SK-N-SH (cell line): ENCODE results near the gene FDXACB1. TPM values are rescaled to one million over a fixed set of nuclear protein-coding genes. Genes with fewer than 3 reads are reported as not detected.
A peak's percentile ranks its signal among the peaks of the same experiment; 100 is the strongest.

Experiments
- CTCF ChIA-PET: fragments of 300-600, 350-600 bp; formaldehyde crosslinking; extraction: SDS; loops from one replicate; lab custom pipeline; 2021; lab: Yijun Ruan, JAX
- POLR2A ChIA-PET: fragments of 350-600 bp; sonication (Branson Sonifier 250); formaldehyde crosslinking; extraction: SDS; loops from one replicate; lab custom pipeline; 2020; ENCODE audit warnings: antibody characterized with exemption, inconsistent platforms; lab: Yijun Ruan, JAX
- DNase-seq: peaks from one replicate; pipeline ENCODE4 v3.0.0; 2012
- H2AFZ ChIP-seq: fragments of 200-600 bp; sonication (generic); 2 replicates; pipeline ENCODE4 v1.8.1; 2016; ENCODE audit warnings: antibody characterized with exemption, mild to moderate bottlenecking, low read depth
- H3F3A ChIP-seq: fragments of 200-600 bp; sonication (generic); replicated peaks from 2 replicates; pipeline ENCODE3; 2016; ENCODE audit warnings: antibody characterized with exemption, mild to moderate bottlenecking; ENCODE audit not compliant: insufficient read depth
- H3K27ac ChIP-seq, 2 experiments: fragments of 200-500 bp in 1 of 2; fragments of 200-600 bp in 1 of 2; sonication (Bioruptor generic) in 1 of 2; sonication (generic), shearing (Covaris generic) in 1 of 2; 2 replicates each; pipeline versions ENCODE4 v1.5.1 to v1.6.1; 2014 to 2016; ENCODE audit warnings: low read depth in 2 of 2, inconsistent platforms in 1 of 2, low read length in 1 of 2, mild to moderate bottlenecking in 1 of 2, mixed read lengths in 1 of 2
- H3K27me3 ChIP-seq: fragments of 200-600 bp; sonication (generic), shearing (Covaris generic); 2 replicates; pipeline ENCODE4 v1.6.1; 2016; ENCODE audit warnings: mixed run types; ENCODE audit not compliant: insufficient read depth
- H3K36me3 ChIP-seq, 2 experiments: fragments of 200-500 bp in 1 of 2; fragments of 200-600 bp in 1 of 2; sonication (Bioruptor generic) in 1 of 2; sonication (generic) in 1 of 2; replicated peaks in 1 of 2; 2 replicates each; pipeline versions ENCODE3 to v1.5.1; 2014 to 2016; ENCODE audit warnings: low read length in 1 of 2, mild to moderate bottlenecking in 1 of 2; ENCODE audit not compliant: insufficient read depth in 2 of 2, control insufficient read depth in 1 of 2
- H3K4me1 ChIP-seq, 2 experiments: fragments of 200-500 bp in 1 of 2; fragments of 200-600 bp in 1 of 2; sonication (Bioruptor generic) in 1 of 2; sonication (generic), shearing (Covaris generic) in 1 of 2; 2 replicates each; pipeline versions ENCODE4 v1.5.1 to v1.6.1; 2014 to 2016; ENCODE audit warnings: low read depth in 1 of 2, low read length in 1 of 2, mixed run types in 1 of 2; ENCODE audit not compliant: insufficient read depth in 2 of 2, control insufficient read depth in 1 of 2
- H3K4me2 ChIP-seq: fragments of 200-600 bp; sonication (generic), shearing (Covaris generic); 2 replicates; pipeline ENCODE4 v1.6.1; 2017; ENCODE audit warnings: mixed run types
- H3K4me3 ChIP-seq, 2 experiments: fragments of 200-500 bp in 1 of 2; fragments of 200-600 bp in 1 of 2; sonication (Bioruptor generic) in 1 of 2; sonication (generic), shearing (Covaris generic) in 1 of 2; 2 replicates each; pipeline versions ENCODE4 v1.5.1 to v1.8.1; 2014 to 2016; ENCODE audit warnings: low read depth in 2 of 2, inconsistent platforms in 1 of 2, low read length in 1 of 2, mild to moderate bottlenecking in 1 of 2, mixed read lengths in 1 of 2, moderate library complexity in 1 of 2
- H3K79me2 ChIP-seq: fragments of 200-600 bp; sonication (generic); 2 replicates; pipeline ENCODE4 v1.8.1; 2017; ENCODE audit warnings: mild to moderate bottlenecking; ENCODE audit not compliant: insufficient read depth
- H3K9ac ChIP-seq: fragments of 200-600 bp; sonication (generic); 2 replicates; pipeline ENCODE4 v1.6.1; 2017; ENCODE audit warnings: mixed run types
- H3K9me2 ChIP-seq: fragments of 200-600 bp; sonication (generic); 2 replicates; pipeline ENCODE4 v1.6.1; 2017; ENCODE audit warnings: mixed run types
- H3K9me3 ChIP-seq: fragments of 200-600 bp; sonication (generic); 2 replicates; pipeline ENCODE4 v1.6.1; 2017; ENCODE audit warnings: mixed run types, mild to moderate bottlenecking, moderate library complexity
- H4K20me1 ChIP-seq: fragments of 200-600 bp; sonication (generic); 2 replicates; pipeline ENCODE4 v1.6.1; 2017; ENCODE audit warnings: mild to moderate bottlenecking, mixed run types; ENCODE audit not compliant: insufficient read depth
- CHD2 ChIP-seq: fragments of 150-350 bp; IDR thresholded peaks from 2 replicates; pipeline ENCODE4 v1.6.1; 2018; ENCODE audit warnings: low read length; ENCODE audit not compliant: partially characterized antibody
- EP300 ChIP-seq, 2 experiments: IDR thresholded peaks; 2 replicates each; pipeline versions ENCODE4 v1.4.0 to v1.6.1; 2012; ENCODE audit warnings: borderline replicate concordance in 1 of 2, low read depth in 1 of 2, low read length in 1 of 2
- GABPA ChIP-seq: IDR thresholded peaks from 2 replicates; pipeline ENCODE4 v1.4.0; 2012; ENCODE audit warnings: low read depth, mild to moderate bottlenecking
- GATA2 ChIP-seq: sonication (generic); formaldehyde crosslinking; IDR thresholded peaks from 2 replicates; pipeline ENCODE4 v1.5.0; 2020; ENCODE audit warnings: mild to moderate bottlenecking, missing genetic modification reagents
- JUND ChIP-seq: IDR thresholded peaks from 2 replicates; pipeline ENCODE4 v1.4.0; 2012
- MXI1 ChIP-seq: IDR thresholded peaks from 2 replicates; pipeline ENCODE4 v1.6.1; 2012; ENCODE audit warnings: mild to moderate bottlenecking, low read depth, low read length, improper control_type of control experiment
- NFIC ChIP-seq: IDR thresholded peaks from 2 replicates; pipeline ENCODE4 v1.4.0; 2012; ENCODE audit warnings: borderline replicate concordance
- RAD21 ChIP-seq: IDR thresholded peaks from 2 replicates; pipeline ENCODE4 v1.6.1; 2012; ENCODE audit warnings: mild to moderate bottlenecking, low read length
- RCOR1 ChIP-seq: fragments of 150-350 bp; IDR thresholded peaks from 2 replicates; pipeline ENCODE4 v1.6.1; 2017; ENCODE audit warnings: antibody characterized with exemption, low read length
- RFX5 ChIP-seq: IDR thresholded peaks from 2 replicates; pipeline ENCODE4 v1.6.1; 2012; ENCODE audit warnings: mild to moderate bottlenecking, improper control_type of control experiment, low read length
- TAF1 ChIP-seq: IDR thresholded peaks from 2 replicates; pipeline ENCODE4 v1.6.1; 2012; ENCODE audit warnings: low read depth, mild to moderate bottlenecking, low read length, moderate library complexity, borderline replicate concordance
- TCF12 ChIP-seq: IDR thresholded peaks from 2 replicates; pipeline ENCODE4 v1.4.0; 2012
- USF2 ChIP-seq: fragments of 150-350 bp; IDR thresholded peaks from 2 replicates; pipeline ENCODE4 v1.6.1; 2017; ENCODE audit warnings: antibody characterized with exemption, low read length, low read depth, borderline replicate concordance
- WGBS: methylation state at CpG from one replicate; pipeline ENCODE4 v1.1.6; 2017; ENCODE audit warnings: low lambda C conversion rate; 5-methylcytosine and 5-hydroxymethylcytosine counted together
- polyA plus RNA-seq, 3 experiments: library from polyadenylated mRNA; depleted of rRNA; stranded (reverse); fragments of >200 nt; gene quantifications; 2 replicates each; pipeline ENCODE4 v1.2.3, GENCODE V29; 2012
- TF ChIP-seq, protein P1 (sequence below): IDR thresholded peaks from 2 replicates; pipeline ENCODE4; 2012
- TF ChIP-seq, protein P2 (sequence below): fragments of 150-350 bp; IDR thresholded peaks from 2 replicates; pipeline ENCODE4 v1.6.1; 2016; ENCODE audit warnings: mild to moderate bottlenecking, low read depth, low read length

Gene FDXACB1
- polyA plus RNA-seq, 1 of the 3 experiments (the other 2 are of a cell fraction): 2.8 TPM

DNA sequence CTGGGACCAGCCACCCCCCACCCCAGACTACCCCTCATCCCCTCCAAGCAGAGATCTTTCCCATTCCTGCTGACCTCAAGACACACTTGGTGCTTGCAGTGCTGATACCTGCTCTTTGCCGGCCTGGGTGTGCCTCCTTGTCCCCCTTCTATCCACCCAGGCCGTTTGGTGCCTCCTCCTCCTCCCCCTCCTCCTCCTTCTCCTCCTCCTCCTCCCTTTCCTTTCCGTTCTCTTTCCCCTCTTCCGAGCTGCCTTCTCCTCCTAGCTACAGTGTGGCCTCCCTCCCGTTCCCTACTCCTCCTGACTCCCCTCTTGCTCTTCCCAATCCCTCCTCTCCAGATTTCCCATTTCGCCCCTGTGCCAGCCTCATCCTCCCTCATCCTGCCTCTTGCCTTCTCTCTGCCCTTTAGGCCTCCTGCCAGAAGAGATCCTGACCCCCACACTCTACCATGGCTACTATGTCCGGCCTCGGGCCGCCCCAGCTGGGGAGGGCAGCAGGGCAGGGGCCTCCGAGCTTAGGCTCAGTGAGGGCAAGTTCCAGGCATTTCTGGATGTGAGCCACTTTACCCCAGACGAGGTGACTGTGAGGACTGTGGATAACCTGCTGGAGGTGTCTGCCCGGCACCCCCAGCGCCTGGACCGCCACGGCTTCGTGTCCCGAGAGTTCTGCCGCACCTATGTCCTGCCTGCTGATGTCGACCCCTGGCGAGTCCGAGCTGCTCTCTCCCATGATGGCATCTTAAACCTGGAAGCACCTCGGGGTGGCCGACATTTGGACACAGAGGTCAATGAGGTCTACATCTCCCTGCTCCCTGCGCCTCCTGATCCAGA lies 34.3 kb upstream of the FDXACB1 start:
- Histone ChIP-seq H3K4me3 (no peak overlapping the region), H3K36me3 (no peaks in the 10 kb centered on the region), H3K4me1 (peaks cover 6 to 7% of the 10 kb centered on the region in 2 experiments; a peak in 2 of 4 replicates), H3K27ac (no peak overlapping the region), H2AFZ (no peak overlapping the region), H3F3A (no peaks in the 10 kb centered on the region), H3K4me2 (no peak overlapping the region), H4K20me1 (no peaks in the 10 kb centered on the region), H3K9me3 (no peaks in the 10 kb centered on the region), H3K27me3 (no peaks in the 10 kb centered on the region), H3K9ac (no peak overlapping the region), H3K9me2 (no peaks in the 10 kb centered on the region), H3K79me2 (no peaks in the 10 kb centered on the region)
- CTCF ChIA-PET: interaction anchor here (1.0 to 1.3 kb wide), 3 partner anchors 11 to 367 kb away, joined by 3 to 5 read pairs (median 3); no protein-coding TSS in a partner anchor
- 69% methylated on average over 12 of the region's 24 CpGs for WGBS
- POLR2A ChIA-PET: no interaction called here
- TF ChIP-seq, protein P1, sequence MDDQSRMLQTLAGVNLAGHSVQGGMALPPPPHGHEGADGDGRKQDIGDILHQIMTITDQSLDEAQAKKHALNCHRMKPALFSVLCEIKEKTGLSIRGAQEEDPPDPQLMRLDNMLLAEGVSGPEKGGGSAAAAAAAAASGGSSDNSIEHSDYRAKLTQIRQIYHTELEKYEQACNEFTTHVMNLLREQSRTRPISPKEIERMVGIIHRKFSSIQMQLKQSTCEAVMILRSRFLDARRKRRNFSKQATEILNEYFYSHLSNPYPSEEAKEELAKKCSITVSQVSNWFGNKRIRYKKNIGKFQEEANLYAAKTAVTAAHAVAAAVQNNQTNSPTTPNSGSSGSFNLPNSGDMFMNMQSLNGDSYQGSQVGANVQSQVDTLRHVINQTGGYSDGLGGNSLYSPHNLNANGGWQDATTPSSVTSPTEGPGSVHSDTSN: no peak
- TF ChIP-seq CHD2 (no peak), GATA2 (CRISPR knock-in tag) (no peak), MXI1 (no peak), RFX5 (no peak), NFIC (no peak)
- DNase-seq: no peak

- Histone ChIP-seq H3K36me3 (no peaks in the 10 kb centered on the region), H3K27ac (peak within 1 kb of the TSS in 1 of 2 experiments; percentile 33; a peak in 1 of 4 replicates), H3K4me3 (no peak within 1 kb of the TSS), H3K4me2 (peak within 1 kb of the TSS; percentile 34; the same call in 1 of the 2 replicates), H3K4me1 (peaks cover 6 to 7% of the 10 kb centered on the region in 2 experiments; a peak in 2 of 4 replicates), H3F3A (no peaks in the 10 kb centered on the region), H4K20me1 (no peaks in the 10 kb centered on the region), H3K9me2 (no peaks in the 10 kb centered on the region), H3K79me2 (no peaks in the 10 kb centered on the region), H3K27me3 (no peaks in the 10 kb centered on the region), H3K9ac (no peak within 1 kb of the TSS), H2AFZ (peak within 1 kb of the TSS; percentile 46; the same call in 1 of the 2 replicates), H3K9me3 (no peaks in the 10 kb centered on the region)
- no peak for DNase-seq
- ChIA-PET CTCF (no interaction called here), POLR2A (no interaction called here)
- TF ChIP-seq RFX5 (no peak), USF2 (no peak), RAD21 (no peak), GATA2 (CRISPR knock-in tag) (no peak), EP300 (IDR thresholded peaks at IDR 0.05; ENCODE audit: borderline replicate concordance in 1 of 2, low read depth in 1 of 2, low read length in 1 of 2) (no peak), JUND (no peak), CHD2 (no peak), TCF12 (no peak), TAF1 (no peak), RCOR1 (no peak), GABPA (no peak)
- TF ChIP-seq, protein P2, sequence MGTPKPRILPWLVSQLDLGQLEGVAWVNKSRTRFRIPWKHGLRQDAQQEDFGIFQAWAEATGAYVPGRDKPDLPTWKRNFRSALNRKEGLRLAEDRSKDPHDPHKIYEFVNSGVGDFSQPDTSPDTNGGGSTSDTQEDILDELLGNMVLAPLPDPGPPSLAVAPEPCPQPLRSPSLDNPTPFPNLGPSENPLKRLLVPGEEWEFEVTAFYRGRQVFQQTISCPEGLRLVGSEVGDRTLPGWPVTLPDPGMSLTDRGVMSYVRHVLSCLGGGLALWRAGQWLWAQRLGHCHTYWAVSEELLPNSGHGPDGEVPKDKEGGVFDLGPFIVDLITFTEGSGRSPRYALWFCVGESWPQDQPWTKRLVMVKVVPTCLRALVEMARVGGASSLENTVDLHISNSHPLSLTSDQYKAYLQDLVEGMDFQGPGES: no peak
- 83% methylated on average over 11 of the region's 26 CpGs for WGBS
Observed at GRCh38 chr11:111912535-111912934, 33.6 kb upstream of the FDXACB1 start, which contains the start of gene HSPB2. HSPB2 (plus strand) TSS chr11:111912734; CDS start chr11:111912830, 96 bp downstream.
